ENCODE data around the gene POMZP3.
"Not testable (repeated sequence)": the region's sequence is repeated elsewhere in the genome, so short reads cannot be mapped to it uniquely, and the experiment has no call there.

DNA sequence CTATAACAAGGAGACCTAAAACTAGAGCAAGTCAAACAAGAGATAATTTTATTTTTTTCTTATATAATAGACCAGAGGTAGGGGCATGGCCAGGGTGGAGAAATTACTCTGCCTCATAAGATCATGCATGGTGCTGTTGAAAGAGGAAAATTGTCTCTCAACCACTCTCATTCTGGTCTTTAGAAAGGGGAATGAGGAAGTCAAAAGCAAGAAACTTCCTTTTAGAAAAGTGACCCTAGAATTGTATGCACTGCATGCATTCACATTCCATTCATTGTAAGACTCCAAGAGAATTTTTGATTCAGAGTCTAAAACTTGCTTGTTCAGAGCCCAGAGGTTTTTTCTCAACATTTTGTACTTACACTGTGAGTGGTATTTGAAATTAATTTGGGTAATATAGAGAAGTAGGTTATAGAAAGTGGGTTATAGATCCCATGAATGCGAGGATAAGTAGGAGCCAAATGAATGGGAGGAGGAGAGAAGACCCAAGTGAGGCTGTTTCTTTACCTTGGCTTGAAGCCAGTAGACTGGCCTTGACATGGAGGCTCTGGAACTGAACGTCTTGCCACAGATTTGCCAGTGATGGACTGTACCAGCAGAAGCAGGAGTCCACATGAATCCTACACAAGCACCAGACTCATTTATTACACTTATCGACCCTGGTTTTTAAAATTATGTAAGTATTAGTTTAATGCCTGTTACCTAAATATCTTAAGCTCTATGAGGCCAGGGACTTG is 51.0 kb downstream of the POMZP3 start:
- TF ChIP-seq POLR2A (IDR thresholded peaks at IDR 0.05) = not testable (repeated sequence)
- TF ChIP-seq, protein P1, sequence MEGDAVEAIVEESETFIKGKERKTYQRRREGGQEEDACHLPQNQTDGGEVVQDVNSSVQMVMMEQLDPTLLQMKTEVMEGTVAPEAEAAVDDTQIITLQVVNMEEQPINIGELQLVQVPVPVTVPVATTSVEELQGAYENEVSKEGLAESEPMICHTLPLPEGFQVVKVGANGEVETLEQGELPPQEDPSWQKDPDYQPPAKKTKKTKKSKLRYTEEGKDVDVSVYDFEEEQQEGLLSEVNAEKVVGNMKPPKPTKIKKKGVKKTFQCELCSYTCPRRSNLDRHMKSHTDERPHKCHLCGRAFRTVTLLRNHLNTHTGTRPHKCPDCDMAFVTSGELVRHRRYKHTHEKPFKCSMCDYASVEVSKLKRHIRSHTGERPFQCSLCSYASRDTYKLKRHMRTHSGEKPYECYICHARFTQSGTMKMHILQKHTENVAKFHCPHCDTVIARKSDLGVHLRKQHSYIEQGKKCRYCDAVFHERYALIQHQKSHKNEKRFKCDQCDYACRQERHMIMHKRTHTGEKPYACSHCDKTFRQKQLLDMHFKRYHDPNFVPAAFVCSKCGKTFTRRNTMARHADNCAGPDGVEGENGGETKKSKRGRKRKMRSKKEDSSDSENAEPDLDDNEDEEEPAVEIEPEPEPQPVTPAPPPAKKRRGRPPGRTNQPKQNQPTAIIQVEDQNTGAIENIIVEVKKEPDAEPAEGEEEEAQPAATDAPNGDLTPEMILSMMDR (IDR thresholded peaks at IDR 0.05) = not testable (repeated sequence)

Measured in testis (tissue), 2 donors.